Hepatocyte (in vitro differentiated cells): Measurements from ENCODE around the gene LHX4. TPM values are rescaled to one million over a fixed set of nuclear protein-coding genes. Genes with fewer than 3 reads are reported as not detected.

Experiments
- DNase-seq: peaks from one replicate; pipeline ENCODE4 v3.0.0-alpha.2; 2016; ENCODE audit warnings: low spot score
- H2AFZ ChIP-seq: fragments of 200-600 bp; sonication (generic); 2 replicates; pipeline ENCODE4 v1.6.0; 2016; ENCODE audit warnings: antibody characterized with exemption, mild to moderate bottlenecking
- H3K27ac ChIP-seq: fragments of 200-600 bp; sonication (generic); 2 replicates; pipeline ENCODE4 v1.5.1; 2016; ENCODE audit warnings: mild to moderate bottlenecking
- H3K27me3 ChIP-seq: fragments of 200-600 bp; sonication (generic); 2 replicates; pipeline ENCODE4 v1.6.1; 2016
- H3K36me3 ChIP-seq: fragments of 200-600 bp; sonication (generic); replicated peaks from 2 replicates; pipeline ENCODE4 v1.5.1; 2016; ENCODE audit warnings: low read depth; ENCODE audit not compliant: insufficient read depth
- H3K4me1 ChIP-seq: fragments of 200-600 bp; sonication (generic); 2 replicates; pipeline ENCODE4 v1.5.1; 2016; ENCODE audit warnings: mild to moderate bottlenecking, moderate library complexity; ENCODE audit not compliant: insufficient read depth
- H3K4me2 ChIP-seq: fragments of 200-600 bp; sonication (generic); 2 replicates; pipeline ENCODE4 v1.6.0; 2016
- H3K4me3 ChIP-seq: fragments of 200-600 bp; sonication (generic); 2 replicates; pipeline ENCODE4 v1.5.1; 2016; ENCODE audit warnings: mild to moderate bottlenecking
- H3K79me2 ChIP-seq: fragments of 200-600 bp; sonication (generic); 2 replicates; pipeline ENCODE4 v1.6.0; 2017; ENCODE audit warnings: mild to moderate bottlenecking
- H3K9me2 ChIP-seq: fragments of 200-600 bp; sonication (generic); replicated peaks from 2 replicates; pipeline ENCODE4 v1.6.0; 2017; ENCODE audit warnings: mild to moderate bottlenecking; ENCODE audit not compliant: insufficient read depth
- H3K9me3 ChIP-seq: fragments of 200-600 bp; sonication (generic); 2 replicates; pipeline ENCODE4 v1.5.1; 2016; ENCODE audit warnings: low read depth, mild to moderate bottlenecking
- H4K20me1 ChIP-seq: fragments of 200-600 bp; sonication (generic); 2 replicates; pipeline ENCODE4 v1.6.0; 2016; ENCODE audit warnings: mild to moderate bottlenecking; ENCODE audit not compliant: insufficient read depth, poor library complexity, severe bottlenecking
- EZH2 ChIP-seq: fragments of 200-600 bp; sonication (generic); IDR thresholded peaks from 2 replicates; pipeline ENCODE4 v1.6.1; 2016; ENCODE audit warnings: antibody characterized with exemption, mild to moderate bottlenecking, borderline replicate concordance
- EZH2phosphoT487 ChIP-seq: fragments of 200-600 bp; sonication (generic); IDR thresholded peaks from one replicate; pipeline ENCODE4 v1.6.1; 2018; ENCODE audit warnings: antibody characterized with exemption, mild to moderate bottlenecking, low read depth, moderate library complexity; ENCODE audit not compliant: unreplicated experiment, severe bottlenecking
- WGBS: methylation state at CpG from one replicate; pipeline ENCODE4 v1.1.6; 2016; ENCODE audit warnings: low lambda C conversion rate; ENCODE audit errors: missing lambda C conversion rate; 5-methylcytosine and 5-hydroxymethylcytosine counted together
- polyA plus RNA-seq: library from polyadenylated mRNA; unstranded; fragments of >200 nt; fragmentation: Nextera tagmentation; extraction: Ambion mirVana; gene quantifications from 2 replicates; pipeline ENCODE4 v1.2.1, GENCODE V29; 2016
- total RNA-seq: library from RNA; depleted of rRNA; stranded (reverse); fragments of >200 nt; gene quantifications from 2 replicates; pipeline ENCODE4 v1.2.3, GENCODE V29; 2014
- TF ChIP-seq, protein P1 (sequence below): fragments of 200-600 bp; sonication (generic); IDR thresholded peaks from 2 replicates; pipeline ENCODE4 v1.5.1; 2016; ENCODE audit warnings: antibody characterized with exemption, mild to moderate bottlenecking; ENCODE audit not compliant: poor library complexity

The LHX4 gene
- total and polyA plus RNA-seq, 2 experiments from 2014 or later, result 0.03 to 0.28 TPM

DNA sequence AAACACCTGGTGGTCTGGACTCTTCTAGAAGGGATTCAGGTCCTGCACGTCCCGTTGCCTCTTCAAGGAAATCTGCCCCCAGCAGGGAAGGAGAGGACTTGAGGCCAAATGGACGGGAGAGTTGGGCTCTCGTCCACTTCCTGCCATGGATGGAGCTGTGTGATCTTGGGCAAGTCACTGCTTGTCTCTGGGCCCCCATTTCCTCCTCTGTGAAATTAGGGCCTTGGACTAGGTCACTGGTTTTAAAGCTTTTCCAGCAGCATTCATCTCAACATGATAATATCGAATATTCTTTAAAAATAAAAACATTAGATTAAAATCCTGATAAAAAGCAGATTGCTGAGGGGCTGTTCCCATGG is 26.9 kb downstream of the LHX4 start:
- H3K9me3 ChIP-seq, result no peaks in the 10 kb centered on the region
- H2AFZ ChIP-seq, result no peak overlapping the region
- no peaks in the 10 kb centered on the region for H3K36me3 ChIP-seq
- TF ChIP-seq EZH2 (no peak), EZH2phosphoT487 (no peak)
- TF ChIP-seq, protein P1, sequence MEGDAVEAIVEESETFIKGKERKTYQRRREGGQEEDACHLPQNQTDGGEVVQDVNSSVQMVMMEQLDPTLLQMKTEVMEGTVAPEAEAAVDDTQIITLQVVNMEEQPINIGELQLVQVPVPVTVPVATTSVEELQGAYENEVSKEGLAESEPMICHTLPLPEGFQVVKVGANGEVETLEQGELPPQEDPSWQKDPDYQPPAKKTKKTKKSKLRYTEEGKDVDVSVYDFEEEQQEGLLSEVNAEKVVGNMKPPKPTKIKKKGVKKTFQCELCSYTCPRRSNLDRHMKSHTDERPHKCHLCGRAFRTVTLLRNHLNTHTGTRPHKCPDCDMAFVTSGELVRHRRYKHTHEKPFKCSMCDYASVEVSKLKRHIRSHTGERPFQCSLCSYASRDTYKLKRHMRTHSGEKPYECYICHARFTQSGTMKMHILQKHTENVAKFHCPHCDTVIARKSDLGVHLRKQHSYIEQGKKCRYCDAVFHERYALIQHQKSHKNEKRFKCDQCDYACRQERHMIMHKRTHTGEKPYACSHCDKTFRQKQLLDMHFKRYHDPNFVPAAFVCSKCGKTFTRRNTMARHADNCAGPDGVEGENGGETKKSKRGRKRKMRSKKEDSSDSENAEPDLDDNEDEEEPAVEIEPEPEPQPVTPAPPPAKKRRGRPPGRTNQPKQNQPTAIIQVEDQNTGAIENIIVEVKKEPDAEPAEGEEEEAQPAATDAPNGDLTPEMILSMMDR, result no peak
- H3K4me2 ChIP-seq, result no peak overlapping the region
- DNase-seq, result no peak
- H4K20me1 ChIP-seq, result no peaks in the 10 kb centered on the region
- no peak overlapping the region for H3K27ac ChIP-seq
- no peaks in the 10 kb centered on the region for H3K9me2 ChIP-seq
- H3K27me3 ChIP-seq, result peaks cover 6% of the 10 kb centered on the region
- H3K4me3 ChIP-seq, result no peak overlapping the region
- no peaks in the 10 kb centered on the region for H3K79me2 ChIP-seq
- WGBS, result 72% methylated on average over 5 of the region's 5 CpGs
- no peaks in the 10 kb centered on the region for H3K4me1 ChIP-seq

DNA sequence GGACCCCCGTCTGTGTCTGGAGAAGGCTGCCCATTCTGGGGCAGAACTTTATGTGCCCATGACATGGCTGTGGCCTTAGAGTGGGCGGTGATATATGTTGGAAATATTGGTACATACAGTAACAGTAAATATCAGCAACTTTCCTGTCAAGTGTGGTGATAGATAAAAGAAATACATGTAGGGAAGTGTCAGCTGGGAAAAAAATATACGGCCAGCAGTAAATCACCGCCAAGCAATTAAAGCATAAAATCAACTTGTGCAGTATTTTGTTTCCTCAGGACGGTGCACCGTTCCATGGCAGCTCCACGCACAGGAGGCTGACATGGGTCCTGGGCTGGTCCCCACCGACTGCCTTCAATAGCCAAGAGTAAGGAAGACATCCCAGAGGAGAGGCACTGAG is 27.4 kb downstream of the LHX4 start:
- H3K36me3 ChIP-seq, result no peaks in the 10 kb centered on the region
- TF ChIP-seq EZH2 (no peak), EZH2phosphoT487 (no peak)
- TF ChIP-seq, protein P1, result no peak
- no peak overlapping the region for H3K27ac ChIP-seq
- H3K4me2 ChIP-seq, result no peak overlapping the region
- H2AFZ ChIP-seq, result no peak overlapping the region
- H3K9me2 ChIP-seq, result no peaks in the 10 kb centered on the region
- H3K9me3 ChIP-seq, result no peaks in the 10 kb centered on the region
- peaks cover 6% of the 10 kb centered on the region for H3K27me3 ChIP-seq
- DNase-seq, result no peak
- H3K79me2 ChIP-seq, result no peaks in the 10 kb centered on the region
- no peaks in the 10 kb centered on the region for H3K4me1 ChIP-seq
- no peaks in the 10 kb centered on the region for H4K20me1 ChIP-seq
- H3K4me3 ChIP-seq, result no peak overlapping the region
- 82% methylated on average over 8 of the region's 8 CpGs for WGBS

DNA sequence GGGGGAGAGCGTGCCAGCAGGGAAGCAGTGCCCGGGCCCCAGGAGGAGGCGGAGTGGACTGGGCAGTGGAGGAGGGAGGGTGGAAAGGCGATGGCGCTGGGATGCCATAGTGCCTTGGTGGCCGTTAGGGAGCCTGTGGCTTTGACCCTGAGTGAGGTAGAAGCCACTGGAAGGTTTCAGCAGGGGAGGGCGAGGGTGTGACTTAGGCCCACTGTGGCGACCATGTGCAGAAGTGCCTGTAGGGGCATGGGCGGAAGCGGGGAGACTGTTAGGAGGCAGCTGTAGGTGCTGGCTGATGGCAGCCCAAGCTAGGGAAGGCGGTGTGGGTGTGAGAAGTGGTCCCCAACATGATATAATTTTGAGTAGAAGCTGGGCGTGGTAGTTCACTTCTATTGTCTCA is 28.2 kb downstream of the LHX4 start:
- H2AFZ ChIP-seq, result no peak overlapping the region
- H3K4me1 ChIP-seq, result no peaks in the 10 kb centered on the region
- no peak overlapping the region for H3K4me3 ChIP-seq
- no peak for TF ChIP-seq EZH2phosphoT487
- H3K36me3 ChIP-seq, result no peaks in the 10 kb centered on the region
- H4K20me1 ChIP-seq, result no peaks in the 10 kb centered on the region
- DNase-seq, result no peak
- no peaks in the 10 kb centered on the region for H3K79me2 ChIP-seq
- 92% methylated on average over 12 of the region's 12 CpGs for WGBS
- H3K27me3 ChIP-seq, result peaks cover 6% of the 10 kb centered on the region
- no peak overlapping the region for H3K4me2 ChIP-seq
- H3K27ac ChIP-seq, result no peak overlapping the region
- no peaks in the 10 kb centered on the region for H3K9me2 ChIP-seq
- H3K9me3 ChIP-seq, result no peaks in the 10 kb centered on the region

DNA sequence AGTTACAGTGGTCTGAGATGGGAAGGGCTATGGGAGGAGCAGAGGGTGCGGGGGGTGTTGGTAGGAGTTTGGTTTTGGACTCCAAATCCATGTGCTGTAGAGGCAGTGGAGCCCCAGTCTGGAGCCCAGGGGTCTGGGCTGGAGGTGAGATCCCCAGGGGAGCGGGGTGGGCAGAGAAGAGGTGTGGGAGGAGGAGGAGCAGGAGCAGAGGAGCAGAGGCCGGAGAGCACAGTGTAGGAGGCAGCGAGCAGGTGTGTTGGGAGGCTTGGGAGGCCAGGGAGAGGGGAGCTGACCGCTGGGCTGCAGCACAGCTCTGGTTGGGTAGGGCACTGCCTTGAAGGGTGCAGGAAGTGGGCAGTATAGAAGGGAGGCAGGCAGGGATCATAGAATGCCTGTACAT is 28.9 kb downstream of the LHX4 start:
- H2AFZ ChIP-seq, result no peak overlapping the region
- 90% methylated on average over 5 of the region's 5 CpGs for whole genome bisulfite sequencing
- H3K27me3 ChIP-seq, result peaks cover 6% of the 10 kb centered on the region
- H3K36me3 ChIP-seq, result no peaks in the 10 kb centered on the region
- no peak overlapping the region for H3K4me2 ChIP-seq
- DNase-seq, result no peak
- no peaks in the 10 kb centered on the region for H3K79me2 ChIP-seq
- no peaks in the 10 kb centered on the region for H4K20me1 ChIP-seq
- no peak overlapping the region for H3K4me3 ChIP-seq
- H3K9me3 ChIP-seq, result no peaks in the 10 kb centered on the region
- TF ChIP-seq EZH2phosphoT487 (no peak), EZH2 (no peak)
- TF ChIP-seq, protein P1, result no peak
- no peak overlapping the region for H3K27ac ChIP-seq
- H3K4me1 ChIP-seq, result no peaks in the 10 kb centered on the region
- no peaks in the 10 kb centered on the region for H3K9me2 ChIP-seq
